Measurements from ENCODE around the gene TRIM28.

DNA sequence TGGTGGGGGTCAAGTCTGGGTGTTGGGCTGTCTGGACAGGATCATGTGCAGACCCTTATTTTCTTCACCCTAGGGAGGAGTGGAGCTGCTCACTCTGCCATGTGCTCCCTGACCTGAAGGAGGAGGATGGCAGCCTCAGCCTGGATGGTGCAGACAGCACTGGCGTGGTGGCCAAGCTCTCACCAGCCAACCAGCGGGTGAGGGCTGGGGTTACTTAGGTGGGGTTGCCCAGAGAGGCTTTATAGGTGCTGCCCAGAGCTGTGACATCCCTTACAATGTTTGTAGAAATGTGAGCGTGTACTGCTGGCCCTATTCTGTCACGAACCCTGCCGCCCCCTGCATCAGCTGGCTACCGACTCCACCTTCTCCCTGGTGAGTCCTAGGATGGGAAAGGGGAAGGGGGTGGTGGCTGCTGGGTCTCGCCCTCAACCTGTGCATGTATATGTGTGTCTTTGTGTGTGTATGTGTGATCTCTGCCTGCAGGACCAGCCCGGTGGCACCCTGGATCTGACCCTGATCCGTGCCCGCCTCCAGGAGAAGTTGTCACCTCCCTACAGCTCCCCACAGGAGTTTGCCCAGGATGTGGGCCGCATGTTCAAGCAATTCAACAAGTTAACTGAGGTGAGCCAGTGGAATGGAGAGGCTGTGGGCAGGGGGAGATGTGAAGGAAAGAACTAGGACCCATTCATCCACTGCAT is 5.9 kb downstream of the TRIM28 start:
- TF ChIP-seq, protein P1, sequence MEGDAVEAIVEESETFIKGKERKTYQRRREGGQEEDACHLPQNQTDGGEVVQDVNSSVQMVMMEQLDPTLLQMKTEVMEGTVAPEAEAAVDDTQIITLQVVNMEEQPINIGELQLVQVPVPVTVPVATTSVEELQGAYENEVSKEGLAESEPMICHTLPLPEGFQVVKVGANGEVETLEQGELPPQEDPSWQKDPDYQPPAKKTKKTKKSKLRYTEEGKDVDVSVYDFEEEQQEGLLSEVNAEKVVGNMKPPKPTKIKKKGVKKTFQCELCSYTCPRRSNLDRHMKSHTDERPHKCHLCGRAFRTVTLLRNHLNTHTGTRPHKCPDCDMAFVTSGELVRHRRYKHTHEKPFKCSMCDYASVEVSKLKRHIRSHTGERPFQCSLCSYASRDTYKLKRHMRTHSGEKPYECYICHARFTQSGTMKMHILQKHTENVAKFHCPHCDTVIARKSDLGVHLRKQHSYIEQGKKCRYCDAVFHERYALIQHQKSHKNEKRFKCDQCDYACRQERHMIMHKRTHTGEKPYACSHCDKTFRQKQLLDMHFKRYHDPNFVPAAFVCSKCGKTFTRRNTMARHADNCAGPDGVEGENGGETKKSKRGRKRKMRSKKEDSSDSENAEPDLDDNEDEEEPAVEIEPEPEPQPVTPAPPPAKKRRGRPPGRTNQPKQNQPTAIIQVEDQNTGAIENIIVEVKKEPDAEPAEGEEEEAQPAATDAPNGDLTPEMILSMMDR (IDR thresholded peaks at IDR 0.05 in 2 of 3, conservative IDR thresholded peaks at IDR 0.05 in 1 of 3; ENCODE audit: borderline replicate concordance in 1 of 3, insufficient read depth in 1 of 3, low read depth in 2 of 3, low read length in 2 of 3), result no peak
- no peak for TF ChIP-seq EZH2 (IDR thresholded peaks at IDR 0.05)
- TF ChIP-seq, protein P2, sequence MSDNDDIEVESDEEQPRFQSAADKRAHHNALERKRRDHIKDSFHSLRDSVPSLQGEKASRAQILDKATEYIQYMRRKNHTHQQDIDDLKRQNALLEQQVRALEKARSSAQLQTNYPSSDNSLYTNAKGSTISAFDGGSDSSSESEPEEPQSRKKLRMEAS (IDR thresholded peaks at IDR 0.05), result no peak
- no peak for TF ChIP-seq FOSL1 (IDR thresholded peaks at IDR 0.05; ENCODE audit: low read depth)
- no peak for TF ChIP-seq EZH2phosphoT487 (IDR thresholded peaks at IDR 0.05; ENCODE audit: borderline replicate concordance)

Measured in HCT116 (cell line).